ENCODE results near the gene PDE4B.

PDE4B gene

GRCh38 chr1:65904681-65905083 is 112.0 kb downstream of the PDE4B start:
- no peak for DNase-seq (ENCODE audit: low spot score)
- no peak for TF ChIP-seq CTCF (IDR thresholded peaks at IDR 0.05; ENCODE audit: borderline replicate concordance, control extremely low read depth, extremely low read depth, insufficient read depth, missing control alignments)
- in situ Hi-C loops (cut with MboI; ENCODE audit: low sequenced_read_pairs, unreplicated experiment) = no loop called here

- DNase-seq (ENCODE audit: low spot score) = no peak
- TF ChIP-seq CTCF (IDR thresholded peaks at IDR 0.05; ENCODE audit: borderline replicate concordance, control extremely low read depth, extremely low read depth, insufficient read depth, missing control alignments) = no peak
- in situ Hi-C loops (cut with MboI; ENCODE audit: low sequenced_read_pairs, unreplicated experiment) = no loop called here
Observed at GRCh38 chr1:65910432-65910831, 117.7 kb downstream of the PDE4B start.

- in situ Hi-C loops (cut with MboI; ENCODE audit: low sequenced_read_pairs, unreplicated experiment) = no loop called here
Observed at GRCh38 chr1:65911679-65912078, 119.0 kb downstream of the PDE4B start.

GRCh38 chr1:65918564-65918963 is 125.9 kb downstream of the PDE4B start:
- in situ Hi-C loops (cut with MboI; ENCODE audit: low sequenced_read_pairs, unreplicated experiment) = no loop called here
- no peak for DNase-seq (ENCODE audit: low spot score)
- no peak for TF ChIP-seq CTCF (IDR thresholded peaks at IDR 0.05; ENCODE audit: borderline replicate concordance, control extremely low read depth, extremely low read depth, insufficient read depth, missing control alignments)

More at GRCh38 chr1:65911679-65912078, 119.0 kb downstream of the PDE4B start:
- no peak for TF ChIP-seq CTCF (IDR thresholded peaks at IDR 0.05; ENCODE audit: borderline replicate concordance, control extremely low read depth, extremely low read depth, insufficient read depth, missing control alignments)
- DNase-seq (ENCODE audit: low spot score) = no peak

GRCh38 chr1:65921446-65921845 is 128.8 kb downstream of the PDE4B start:
- DNase-seq (ENCODE audit: low spot score) = no peak
- no peak for TF ChIP-seq CTCF (IDR thresholded peaks at IDR 0.05; ENCODE audit: borderline replicate concordance, control extremely low read depth, extremely low read depth, insufficient read depth, missing control alignments)
- in situ Hi-C loops (cut with MboI; ENCODE audit: low sequenced_read_pairs, unreplicated experiment) = no loop called here

- DNase-seq (ENCODE audit: low spot score) = no peak
- in situ Hi-C loops (cut with MboI; ENCODE audit: low sequenced_read_pairs, unreplicated experiment) = no loop called here
Observed at GRCh38 chr1:65924471-65924870, 131.8 kb downstream of the PDE4B start.

More at GRCh38 chr1:65924471-65924870, 131.8 kb downstream of the PDE4B start:
- TF ChIP-seq CTCF (IDR thresholded peaks at IDR 0.05; ENCODE audit: borderline replicate concordance, control extremely low read depth, extremely low read depth, insufficient read depth, missing control alignments) = no peak

All from GM13976 (cell line).